Adrenal gland (tissue), 5 donors: ENCODE results near the gene RER1.

Experiments used
- POLR2A ChIP-seq, 2 donors: fragments of 450-650 bp; IDR thresholded peaks; one replicate each; pipeline ENCODE4 v1.6.1; 2017; ENCODE audit warnings: antibody characterized with exemption in 2 of 2, mild to moderate bottlenecking in 2 of 2, moderate library complexity in 1 of 2
- TF ChIP-seq, protein P1 (sequence below), 6 experiments: fragments of 450-650 bp in 4 of 6; fragments of 200-600 bp in 2 of 6; sonication (generic) in 1 of 6; IDR thresholded peaks; 1 replicate in 5 of 6; 2 replicates in 1 of 6; pipeline versions ENCODE4 v1.5.1 to v1.8.0; 2016 to 2021; ENCODE audit warnings: antibody characterized with exemption in 6 of 6, mild to moderate bottlenecking in 2 of 6, moderate library complexity in 1 of 6
- donor health status: DM: no; HTN: no; CAD: no.

DNA sequence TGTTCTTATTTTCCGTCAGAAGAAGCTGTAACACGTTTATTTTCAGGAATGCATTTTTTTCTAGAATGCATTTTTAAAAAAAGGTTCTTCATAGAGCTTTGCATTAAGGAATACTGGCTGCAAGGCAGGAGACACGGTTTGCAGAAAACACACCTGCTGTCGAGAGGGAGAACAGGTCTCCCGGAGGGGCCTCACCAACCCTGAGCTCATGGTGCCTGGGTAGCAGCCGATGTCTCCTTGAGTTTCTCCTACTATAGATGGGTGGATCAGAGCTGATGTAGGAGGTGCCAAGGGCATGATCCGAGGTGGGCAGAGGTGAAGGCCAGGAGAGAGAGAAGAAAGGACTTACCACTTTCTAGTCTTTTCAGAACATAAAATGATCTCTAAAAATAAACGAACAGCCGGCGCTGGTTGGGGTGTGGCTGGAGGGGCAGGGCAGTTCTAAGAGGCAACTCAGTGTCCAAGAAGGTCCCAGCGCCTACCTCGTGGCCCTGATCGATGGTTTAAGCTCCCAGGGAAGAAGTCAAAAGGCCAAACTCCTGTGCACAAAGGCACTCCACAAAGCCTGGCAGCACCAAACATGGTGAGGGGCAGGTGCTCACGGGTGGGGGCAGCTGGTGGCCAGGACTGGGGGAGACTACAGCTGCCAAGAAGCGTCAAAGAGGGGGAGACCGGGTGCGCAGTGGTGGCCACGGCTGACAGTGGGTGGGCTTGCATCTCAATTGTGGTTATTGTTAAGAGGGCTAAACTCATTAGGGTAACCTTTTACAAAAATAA lies 12.5 kb upstream of the RER1 start:
- no peak for TF ChIP-seq POLR2A (IDR thresholded peaks at IDR 0.05)
- TF ChIP-seq, protein P1, sequence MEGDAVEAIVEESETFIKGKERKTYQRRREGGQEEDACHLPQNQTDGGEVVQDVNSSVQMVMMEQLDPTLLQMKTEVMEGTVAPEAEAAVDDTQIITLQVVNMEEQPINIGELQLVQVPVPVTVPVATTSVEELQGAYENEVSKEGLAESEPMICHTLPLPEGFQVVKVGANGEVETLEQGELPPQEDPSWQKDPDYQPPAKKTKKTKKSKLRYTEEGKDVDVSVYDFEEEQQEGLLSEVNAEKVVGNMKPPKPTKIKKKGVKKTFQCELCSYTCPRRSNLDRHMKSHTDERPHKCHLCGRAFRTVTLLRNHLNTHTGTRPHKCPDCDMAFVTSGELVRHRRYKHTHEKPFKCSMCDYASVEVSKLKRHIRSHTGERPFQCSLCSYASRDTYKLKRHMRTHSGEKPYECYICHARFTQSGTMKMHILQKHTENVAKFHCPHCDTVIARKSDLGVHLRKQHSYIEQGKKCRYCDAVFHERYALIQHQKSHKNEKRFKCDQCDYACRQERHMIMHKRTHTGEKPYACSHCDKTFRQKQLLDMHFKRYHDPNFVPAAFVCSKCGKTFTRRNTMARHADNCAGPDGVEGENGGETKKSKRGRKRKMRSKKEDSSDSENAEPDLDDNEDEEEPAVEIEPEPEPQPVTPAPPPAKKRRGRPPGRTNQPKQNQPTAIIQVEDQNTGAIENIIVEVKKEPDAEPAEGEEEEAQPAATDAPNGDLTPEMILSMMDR (IDR thresholded peaks at IDR 0.05), result no peak
